NCI-H82 (cell line): ENCODE results near the gene DDHD1.
"Not testable (repeated sequence)": the region's sequence is repeated elsewhere in the genome, so short reads cannot be mapped to it uniquely, and the experiment has no call there.

Experiments used
- DNase-seq: peaks from one replicate; lab custom pipeline; 2025; lab: John Stamatoyannopoulos, UW

Gene DDHD1

GRCh38 chr14:53152184-53152886 is 788 bp downstream of the DDHD1 start:
- peak; percentile 45 for DNase-seq

- DNase-seq, result peak; percentile 75
Observed at GRCh38 chr14:53151523-53152183, 1.5 kb downstream of the DDHD1 start.

DNA sequence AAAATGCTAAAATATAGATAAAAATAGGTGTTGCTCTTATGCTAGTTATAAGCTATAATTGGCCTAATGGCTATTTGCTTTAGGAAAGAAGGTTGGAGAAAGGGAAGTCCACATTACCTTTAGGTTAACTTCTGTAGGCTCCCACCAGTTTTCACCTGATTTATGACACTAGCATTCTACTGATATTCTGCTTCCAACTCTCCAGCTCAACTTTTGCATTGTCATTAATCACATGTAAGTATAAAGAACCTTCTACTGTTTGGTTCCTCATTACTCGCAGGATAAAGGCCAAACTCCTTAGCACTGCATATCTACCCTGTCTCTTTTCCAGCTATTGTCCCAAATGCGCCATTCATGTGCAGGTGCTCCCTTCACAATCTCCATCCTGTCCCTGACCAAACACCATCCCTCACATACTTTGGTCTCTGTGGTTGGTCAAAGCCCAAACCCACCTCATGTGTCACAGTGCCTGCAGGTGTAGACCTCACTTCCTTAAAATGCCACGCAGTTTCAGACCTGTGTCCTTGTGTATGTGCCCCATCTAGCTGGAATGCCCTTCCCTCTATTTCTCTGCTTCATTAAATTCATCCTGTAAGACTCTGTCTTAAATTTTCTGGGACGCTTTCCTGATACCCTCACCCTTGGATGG is 3.3 kb downstream of the DDHD1 start:
- no peak for DNase-seq

GRCh38 chr14:53148671-53149070 is 4.5 kb downstream of the DDHD1 start:
- DNase-seq, result no peak

GRCh38 chr14:53147893-53148292 is 5.2 kb downstream of the DDHD1 start:
- no peak for DNase-seq

GRCh38 chr14:53147208-53147607 is 5.9 kb downstream of the DDHD1 start:
- no peak for DNase-seq

DNA sequence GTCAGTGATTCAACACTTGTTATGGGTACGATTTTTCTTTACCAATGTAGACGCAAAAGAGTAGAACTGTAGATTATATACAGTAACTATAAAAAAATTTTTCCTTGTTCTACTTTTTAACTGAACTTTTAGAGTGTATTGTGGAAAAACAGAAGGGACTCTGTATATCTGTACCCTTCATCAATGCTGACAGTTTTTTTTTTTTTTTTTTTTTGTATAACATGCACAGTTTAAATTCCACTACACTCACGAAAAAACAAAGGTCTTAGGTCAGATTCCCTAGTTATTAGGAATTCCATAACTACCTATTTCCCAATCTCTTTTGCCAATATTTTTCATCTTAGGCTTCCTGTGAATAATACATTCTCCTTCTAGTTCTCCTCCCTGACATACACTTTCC is 6.4 kb downstream of the DDHD1 start:
- no peak for DNase-seq

DNA sequence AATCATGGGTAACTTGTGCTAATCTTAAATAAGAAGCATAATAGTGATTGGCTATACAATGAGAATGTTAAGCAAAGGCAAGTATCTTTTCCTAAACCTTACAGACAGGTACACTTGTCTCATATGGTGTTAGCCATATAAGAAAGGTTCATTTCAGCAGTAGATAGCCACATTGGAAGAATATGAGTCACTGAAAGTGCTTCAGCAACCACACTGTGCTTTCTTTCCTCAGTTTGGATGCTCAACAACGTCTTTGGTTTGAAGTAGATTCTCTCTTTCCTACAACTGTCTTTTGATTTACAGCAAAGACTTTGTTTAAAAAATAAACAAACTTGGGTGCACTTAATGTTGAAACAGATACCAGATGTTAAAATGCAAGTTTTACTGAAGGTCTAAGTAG is 8.9 kb downstream of the DDHD1 start:
- no peak for DNase-seq

GRCh38 chr14:53140585-53140984 is 12.5 kb downstream of the DDHD1 start:
- DNase-seq, result no peak

- DNase-seq, result no peak
Observed at GRCh38 chr14:53137568-53138203, 15.4 kb downstream of the DDHD1 start.

- DNase-seq, result not testable (repeated sequence)
Observed at GRCh38 chr14:53130491-53130890, 22.6 kb downstream of the DDHD1 start.

DNA sequence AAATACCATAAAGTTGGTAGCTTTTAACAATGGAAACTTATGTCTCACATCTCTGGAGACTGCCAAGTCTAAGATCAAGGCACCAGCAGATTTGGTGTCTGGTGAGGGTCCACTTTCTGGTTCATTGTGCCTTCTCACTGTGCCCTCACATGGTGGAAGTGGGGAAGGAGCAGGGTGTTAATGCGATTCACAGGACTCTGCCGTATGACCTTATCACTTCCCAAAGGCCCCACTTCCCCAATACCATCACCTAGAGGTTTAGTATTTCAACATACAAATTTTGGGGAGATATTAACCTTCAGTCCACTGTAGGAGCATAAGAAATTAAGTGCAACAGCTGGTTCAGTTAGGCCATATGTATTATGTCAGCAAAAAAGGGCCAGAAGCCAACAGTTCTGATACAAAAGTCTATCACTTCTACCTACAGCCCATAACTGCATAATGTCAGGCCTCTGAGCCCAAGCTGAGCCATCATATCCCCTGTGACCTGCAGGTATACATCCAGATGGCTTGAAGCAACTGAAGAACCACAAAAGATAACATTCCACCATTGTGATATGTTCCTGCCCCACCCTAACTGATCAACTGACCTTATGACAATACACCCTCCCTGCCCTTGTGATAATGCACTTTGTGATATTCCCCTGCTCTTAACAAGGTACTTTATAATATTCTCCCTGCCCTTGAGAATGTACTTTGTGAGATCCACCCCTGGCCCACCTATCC is 24.7 kb downstream of the DDHD1 start:
- DNase-seq, result no peak

DNA sequence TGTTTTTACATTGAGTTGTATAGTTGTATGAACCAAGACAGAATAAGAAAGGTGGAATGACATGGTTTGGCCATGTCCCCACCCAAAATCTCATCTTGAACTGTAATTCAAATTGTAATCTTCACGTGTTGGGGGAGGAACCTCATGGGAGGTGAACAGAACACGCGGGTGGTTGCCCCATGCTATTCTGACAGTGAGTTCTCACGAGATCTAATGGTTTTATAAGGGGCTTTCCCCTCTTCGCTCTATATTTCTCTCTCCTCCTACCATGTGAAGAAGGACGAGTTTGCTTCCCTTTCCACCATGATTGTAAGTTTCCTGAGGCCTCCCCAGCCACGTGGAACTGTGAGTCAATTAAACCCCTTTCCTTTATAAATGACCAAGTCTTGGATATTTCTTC is 25.3 kb downstream of the DDHD1 start:
- DNase-seq, result no peak

GRCh38 chr14:53127151-53127550 is 26.0 kb downstream of the DDHD1 start:
- no peak for DNase-seq

GRCh38 chr14:53126731-53127130 is 26.4 kb downstream of the DDHD1 start:
- DNase-seq, result no peak

DNA sequence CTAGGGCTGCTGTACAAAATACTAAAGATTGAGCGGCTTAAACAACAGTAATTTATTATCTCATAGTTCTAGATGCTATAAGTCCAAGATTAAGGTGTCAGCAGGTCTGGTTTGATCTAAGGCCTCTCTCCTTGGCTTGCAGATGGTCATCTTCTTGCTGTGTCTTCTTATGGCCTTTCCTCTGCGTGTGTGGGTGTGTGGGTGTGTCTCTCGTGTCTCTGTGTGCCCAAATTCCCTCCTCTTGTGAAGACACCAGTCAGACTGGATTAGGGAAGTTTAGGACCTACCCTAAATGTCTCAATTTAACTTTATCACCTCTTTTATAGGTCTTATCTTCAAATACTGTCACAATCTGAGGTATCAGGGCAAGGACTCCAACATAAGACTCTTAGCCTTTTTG is 28.3 kb downstream of the DDHD1 start:
- DNase-seq, result peak; percentile 28

DNA sequence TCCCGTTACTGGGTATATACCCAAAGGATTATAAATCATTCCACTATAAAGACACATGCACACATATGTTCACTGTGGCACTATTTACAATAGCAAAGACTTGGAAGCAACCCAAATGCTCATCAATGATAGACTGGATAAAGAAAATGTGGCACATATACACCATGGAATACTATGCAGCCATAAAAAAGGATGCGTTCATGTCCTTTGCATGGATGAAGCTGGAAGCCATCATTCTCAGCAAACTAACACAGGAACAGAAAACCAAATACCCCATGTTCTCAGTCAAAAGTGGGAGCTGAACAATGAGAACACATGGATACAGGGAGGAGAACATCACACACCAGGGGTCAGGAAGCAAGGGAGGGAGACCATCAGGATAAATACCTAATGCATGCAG is 31.7 kb downstream of the DDHD1 start:
- DNase-seq, result not testable (repeated sequence)

- peak; percentile 22 for DNase-seq
Observed at GRCh38 chr14:53117479-53117878, 35.6 kb downstream of the DDHD1 start.

GRCh38 chr14:53113989-53114388 is 39.1 kb downstream of the DDHD1 start:
- DNase-seq, result no peak

GRCh38 chr14:53110096-53110495 is 43.0 kb downstream of the DDHD1 start:
- DNase-seq, result no peak

DNA sequence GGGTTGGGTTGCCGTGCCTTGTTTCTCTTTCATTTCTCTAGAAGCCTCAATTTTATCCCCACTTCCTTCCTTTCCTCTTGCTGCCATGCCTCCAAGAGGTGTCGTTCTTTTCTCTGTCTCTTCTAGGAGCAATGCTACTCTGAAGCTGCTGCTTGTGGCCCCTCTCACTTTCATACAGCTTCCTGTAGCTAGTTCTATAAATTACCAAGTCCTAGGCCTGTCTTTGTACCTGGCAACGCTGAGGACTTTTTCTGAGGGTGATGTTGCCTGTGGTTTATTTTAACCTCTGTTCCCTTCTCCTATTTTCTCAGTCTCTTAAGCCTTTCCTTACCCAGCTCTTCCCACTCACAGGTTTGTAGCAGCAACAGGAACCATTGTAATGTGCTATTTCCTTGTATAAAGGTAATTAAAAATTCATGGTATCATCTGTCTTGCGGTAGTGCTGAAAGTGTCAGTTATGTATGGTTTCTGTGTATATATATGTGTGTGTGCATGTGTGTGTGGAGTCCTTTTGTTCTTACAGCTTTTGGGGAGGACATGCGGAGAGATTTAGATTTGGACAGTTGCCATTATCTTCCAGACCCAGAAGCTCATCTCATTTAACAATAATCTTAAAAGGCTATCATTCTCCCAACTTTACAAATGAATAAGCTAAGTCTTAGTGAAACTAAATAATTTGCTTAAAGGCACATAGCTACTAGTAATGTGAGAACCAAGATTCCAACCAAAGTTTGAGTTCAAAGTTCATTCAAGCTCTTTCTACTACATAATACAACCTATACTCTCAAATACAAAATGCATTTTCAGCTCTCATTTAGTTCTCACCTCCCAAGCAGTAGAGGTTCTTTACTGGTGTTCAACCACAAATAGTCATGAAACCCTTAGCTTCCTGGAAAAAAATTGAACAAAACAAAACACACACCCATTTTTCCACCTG is 43.8 kb downstream of the DDHD1 start:
- DNase-seq, result no peak
